Neuron (in vitro differentiated cells): ENCODE measurements around the gene CALML3.

Source experiments
- H2AFZ ChIP-seq: one replicate; pipeline ENCODE4 v1.6.1; 2013; ENCODE audit warnings: low read depth, mild to moderate bottlenecking, inconsistent platforms, low read length, moderate library complexity
- H3K27me3 ChIP-seq: one replicate; pipeline ENCODE4 v1.6.1; 2013; ENCODE audit warnings: low read length; ENCODE audit not compliant: insufficient read depth
- H3K36me3 ChIP-seq: one replicate; pipeline ENCODE4 v1.6.1; 2013; ENCODE audit warnings: low read length; ENCODE audit not compliant: insufficient read depth
- H3K4me1 ChIP-seq: one replicate; pipeline ENCODE4 v1.6.1; 2013; ENCODE audit warnings: low read length; ENCODE audit not compliant: insufficient read depth
- H3K4me3 ChIP-seq: 2 replicates; pipeline ENCODE4 v1.5.1; 2013; ENCODE audit warnings: mild to moderate bottlenecking, low read length, moderate library complexity
- H3K9me3 ChIP-seq: one replicate; pipeline ENCODE4 v1.6.1; 2013; ENCODE audit warnings: low read length

The CALML3 gene

GRCh38 chr10:5485290-5485689 is 39.5 kb upstream of the CALML3 start:
- Histone ChIP-seq H3K27me3 (peaks cover 16% of the 10 kb centered on the region), H3K4me1 (no peaks in the 10 kb centered on the region), H3K36me3 (no peaks in the 10 kb centered on the region), H2AFZ (no peak overlapping the region), H3K4me3 (no peak overlapping the region), H3K9me3 (no peaks in the 10 kb centered on the region)

GRCh38 chr10:5485948-5486852 is 38.6 kb upstream of the CALML3 start:
- no peaks in the 10 kb centered on the region for H3K4me1 ChIP-seq
- no peak overlapping the region for H2AFZ ChIP-seq
- H3K27me3 ChIP-seq = peaks cover 16% of the 10 kb centered on the region

GRCh38 chr10:5486853-5487235 is 37.9 kb upstream of the CALML3 start:
- Histone ChIP-seq H3K4me1 (no peaks in the 10 kb centered on the region), H3K9me3 (no peaks in the 10 kb centered on the region), H3K27me3 (peaks cover 16% of the 10 kb centered on the region), H3K4me3 (no peak overlapping the region), H2AFZ (no peak overlapping the region), H3K36me3 (no peaks in the 10 kb centered on the region)

More at GRCh38 chr10:5485948-5486852, 38.6 kb upstream of the CALML3 start:
- H3K9me3 ChIP-seq = no peaks in the 10 kb centered on the region
- H3K36me3 ChIP-seq = no peaks in the 10 kb centered on the region
- H3K4me3 ChIP-seq = no peak overlapping the region

GRCh38 chr10:5488272-5489161 is 36.2 kb upstream of the CALML3 start:
- no peaks in the 10 kb centered on the region for H3K4me1 ChIP-seq
- no peak overlapping the region for H2AFZ ChIP-seq
- H3K36me3 ChIP-seq = no peaks in the 10 kb centered on the region
- peaks cover 19% of the 10 kb centered on the region for H3K27me3 ChIP-seq
- H3K9me3 ChIP-seq = no peaks in the 10 kb centered on the region
- no peak overlapping the region for H3K4me3 ChIP-seq

- H3K36me3 ChIP-seq = no peaks in the 10 kb centered on the region
- H3K9me3 ChIP-seq = no peaks in the 10 kb centered on the region
- H3K4me1 ChIP-seq = no peaks in the 10 kb centered on the region
- no peak overlapping the region for H3K4me3 ChIP-seq
- H3K27me3 ChIP-seq = peaks cover 19% of the 10 kb centered on the region
- no peak overlapping the region for H2AFZ ChIP-seq
Measured at GRCh38 chr10:5490032-5490431, 34.7 kb upstream of the CALML3 start.

- Histone ChIP-seq H3K4me1 (no peaks in the 10 kb centered on the region), H3K4me3 (no peak overlapping the region), H3K27me3 (peaks cover 14% of the 10 kb centered on the region), H2AFZ (no peak overlapping the region), H3K36me3 (no peaks in the 10 kb centered on the region), H3K9me3 (no peaks in the 10 kb centered on the region)
Measured at GRCh38 chr10:5490698-5491464, 33.9 kb upstream of the CALML3 start.

- H3K4me3 ChIP-seq = no peak overlapping the region
- no peaks in the 10 kb centered on the region for H3K36me3 ChIP-seq
- H3K4me1 ChIP-seq = no peaks in the 10 kb centered on the region
- peaks cover 14% of the 10 kb centered on the region for H3K27me3 ChIP-seq
- H3K9me3 ChIP-seq = no peaks in the 10 kb centered on the region
- H2AFZ ChIP-seq = no peak overlapping the region
Measured at GRCh38 chr10:5491477-5491876, 33.3 kb upstream of the CALML3 start.

- H3K27me3 ChIP-seq = peaks cover 7% of the 10 kb centered on the region
- no peak overlapping the region for H3K4me3 ChIP-seq
- no peaks in the 10 kb centered on the region for H3K4me1 ChIP-seq
- H2AFZ ChIP-seq = no peak overlapping the region
- H3K36me3 ChIP-seq = no peaks in the 10 kb centered on the region
- H3K9me3 ChIP-seq = no peaks in the 10 kb centered on the region
Measured at GRCh38 chr10:5492322-5492855, 32.4 kb upstream of the CALML3 start.

GRCh38 chr10:5492929-5493576 is 31.7 kb upstream of the CALML3 start:
- H3K4me1 ChIP-seq = no peaks in the 10 kb centered on the region
- H3K36me3 ChIP-seq = no peaks in the 10 kb centered on the region
- H3K4me3 ChIP-seq = no peak overlapping the region
- H2AFZ ChIP-seq = no peak overlapping the region
- H3K9me3 ChIP-seq = no peaks in the 10 kb centered on the region
- peaks cover 7% of the 10 kb centered on the region for H3K27me3 ChIP-seq

- H2AFZ ChIP-seq = no peak overlapping the region
- H3K4me3 ChIP-seq = no peak overlapping the region
- no peaks in the 10 kb centered on the region for H3K36me3 ChIP-seq
- no peaks in the 10 kb centered on the region for H3K4me1 ChIP-seq
- no peaks in the 10 kb centered on the region for H3K9me3 ChIP-seq
- H3K27me3 ChIP-seq = peaks cover 6% of the 10 kb centered on the region
Measured at GRCh38 chr10:5493691-5494090, 31.1 kb upstream of the CALML3 start.

GRCh38 chr10:5494611-5495010 is 30.1 kb upstream of the CALML3 start:
- Histone ChIP-seq H2AFZ (no peak overlapping the region), H3K27me3 (peaks cover 3% of the 10 kb centered on the region), H3K9me3 (no peaks in the 10 kb centered on the region), H3K36me3 (no peaks in the 10 kb centered on the region), H3K4me1 (no peaks in the 10 kb centered on the region), H3K4me3 (no peak overlapping the region)
